ENCODE measurements around the gene ERMN. TPM values are rescaled to one million over a fixed set of nuclear protein-coding genes. Genes with fewer than 3 reads are reported as not detected.

ERMN gene
- total and polyA plus RNA-seq, 2 of the 13 experiments (the other 11 are each of a cell fraction or from before 2014, with no cell fraction given), result not detected

GRCh38 chr2:157296958-157297357, 28.7 kb downstream of the ERMN start:
- ChIA-PET POLR2A (no interaction called here), CTCF (ENCODE audit: low intra/inter-chr PET ratio, low total read pairs) (no interaction called here)
- FAIRE-seq (no peak), ATAC-seq (no peak), DNase-seq (ENCODE audit: low spot score) (no peak)
- TF ChIP-seq ZNF839 (CRISPR knock-in tag; IDR thresholded peaks at IDR 0.05; ENCODE audit: borderline replicate concordance) (no peak), POLR2AphosphoS5 (IDR thresholded peaks at IDR 0.05; ENCODE audit: low read depth, low read length) (no peak), HMG20A (CRISPR knock-in tag; IDR thresholded peaks at IDR 0.05; ENCODE audit: borderline replicate concordance) (no peak), ZNF589 (CRISPR knock-in tag; conservative IDR thresholded peaks at IDR 0.05) (no peak), ELK4 (CRISPR knock-in tag; IDR thresholded peaks at IDR 0.05; ENCODE audit: borderline replicate concordance) (no peak)
- H3K36me3 ChIP-seq (replicated peaks in 1 of 2; ENCODE audit: control insufficient read depth in 1 of 2, insufficient read depth in 2 of 2, low read length in 2 of 2), result no peaks in the 10 kb centered on the region
- no peak overlapping the region for H3K9ac ChIP-seq (ENCODE audit: insufficient read depth, low read depth, low read length)
- H3K9me3 ChIP-seq (ENCODE audit: low read length), result no peaks in the 10 kb centered on the region
- H2AFZ ChIP-seq (ENCODE audit: low read length), result no peak overlapping the region
- H3K4me3 ChIP-seq (replicated peaks in 1 of 3; ENCODE audit: insufficient read depth in 1 of 3, low read depth in 2 of 3, low read length in 3 of 3), result no peak overlapping the region
- no peaks in the 10 kb centered on the region for H4K20me1 ChIP-seq (ENCODE audit: insufficient read depth, low read length)
- peaks cover 0 to 6% of the 10 kb centered on the region in 2 experiments; a peak in 1 of 5 replicates for H3K27me3 ChIP-seq (ENCODE audit: control insufficient read depth in 1 of 2, insufficient read depth in 2 of 2, low read length in 2 of 2)
- intact Hi-C loops (cut with micrococcal nuclease; ENCODE audit: unreplicated experiment), result no loop called here
- no TSS peak for BruUV-seq (replicated peaks)
- WGBS (ENCODE audit: low lambda C conversion rate), result 15% methylated on average over 4 of the region's 4 CpGs
- H3K4me2 ChIP-seq (ENCODE audit: low read depth, low read length), result no peak overlapping the region
- no peak overlapping the region for H3K27ac ChIP-seq (ENCODE audit: extremely low read length, insufficient read depth, low read length)
- no peaks in the 10 kb centered on the region for H3K79me2 ChIP-seq (ENCODE audit: insufficient read depth, low read length)
- H3K4me1 ChIP-seq (ENCODE audit: insufficient read depth, low read length), result no peaks in the 10 kb centered on the region
- in situ Hi-C loops (cut with HindIII; ENCODE audit: extremely low pct_ligation_motif_present, low pct_unique_long_range_greater_than_20kb), result no loop called here

GRCh38 chr2:157296490-157296889, 29.1 kb downstream of the ERMN start:
- intact Hi-C loops (cut with micrococcal nuclease; ENCODE audit: unreplicated experiment) (no loop called here), in situ Hi-C loops (cut with HindIII; ENCODE audit: extremely low pct_ligation_motif_present, low pct_unique_long_range_greater_than_20kb) (no loop called here)
- H3K4me2 ChIP-seq (ENCODE audit: low read depth, low read length), result no peak overlapping the region
- FAIRE-seq, result no peak
- H3K9me3 ChIP-seq (ENCODE audit: low read length), result no peaks in the 10 kb centered on the region
- CTCF ChIA-PET (ENCODE audit: low intra/inter-chr PET ratio, low total read pairs), result no interaction called here
- DNase-seq (ENCODE audit: low spot score), result no peak
- H3K79me2 ChIP-seq (ENCODE audit: insufficient read depth, low read length), result no peaks in the 10 kb centered on the region
- WGBS (ENCODE audit: low lambda C conversion rate), result 2% methylated on average over 1 of the region's 1 CpG
- H3K9ac ChIP-seq (ENCODE audit: insufficient read depth, low read depth, low read length), result no peak overlapping the region
- peaks cover 0 to 6% of the 10 kb centered on the region in 2 experiments; a peak in 1 of 5 replicates for H3K27me3 ChIP-seq (ENCODE audit: control insufficient read depth in 1 of 2, insufficient read depth in 2 of 2, low read length in 2 of 2)
- no peak overlapping the region for H3K27ac ChIP-seq (ENCODE audit: extremely low read length, insufficient read depth, low read length)
- no peaks in the 10 kb centered on the region for H4K20me1 ChIP-seq (ENCODE audit: insufficient read depth, low read length)
- ATAC-seq, result no peak
- POLR2A ChIA-PET, result no interaction called here
- no peaks in the 10 kb centered on the region for H3K4me1 ChIP-seq (ENCODE audit: insufficient read depth, low read length)
- H3K36me3 ChIP-seq (replicated peaks in 1 of 2; ENCODE audit: control insufficient read depth in 1 of 2, insufficient read depth in 2 of 2, low read length in 2 of 2), result no peaks in the 10 kb centered on the region
- H3K4me3 ChIP-seq (replicated peaks in 1 of 3; ENCODE audit: insufficient read depth in 1 of 3, low read depth in 2 of 3, low read length in 3 of 3), result no peak overlapping the region
- BruUV-seq (replicated peaks), result no TSS peak
- no peak overlapping the region for H2AFZ ChIP-seq (ENCODE audit: low read length)
- TF ChIP-seq TFDP2 (CRISPR knock-in tag; IDR thresholded peaks at IDR 0.05), result no peak
- TF ChIP-seq ZNF562 (CRISPR knock-in tag; IDR thresholded peaks at IDR 0.05; ENCODE audit: borderline replicate concordance), result no peak
- TF ChIP-seq DZIP1 (CRISPR knock-in tag; IDR thresholded peaks at IDR 0.05), result no peak
- no peak for TF ChIP-seq BATF2 (CRISPR knock-in tag; IDR thresholded peaks at IDR 0.05)
- TF ChIP-seq ZNF550 (CRISPR knock-in tag; IDR thresholded peaks at IDR 0.05; ENCODE audit: borderline replicate concordance), result no peak
- TF ChIP-seq SP1 (IDR thresholded peaks at IDR 0.05), result no peak
- no peak for TF ChIP-seq SP1 (CRISPR knock-in tag; IDR thresholded peaks at IDR 0.05)
- TF ChIP-seq KDM6A (CRISPR knock-in tag; IDR thresholded peaks at IDR 0.05; ENCODE audit: low read depth), result no peak
- no peak for TF ChIP-seq FOSL1 (CRISPR knock-in tag; IDR thresholded peaks at IDR 0.05; ENCODE audit: borderline replicate concordance)
